H1 (cell line): Measurements from ENCODE around the gene CHAD. TPM values are rescaled to one million over a fixed set of nuclear protein-coding genes. Genes with fewer than 3 reads are reported as not detected.

Experiments
- BACH1 ChIP-seq: IDR thresholded peaks from 2 replicates; pipeline ENCODE4 v1.6.1; 2012; ENCODE audit warnings: low read length, improper control_type of control experiment
- E2F6 ChIP-seq: IDR thresholded peaks from 2 replicates; pipeline ENCODE4 v1.6.1; 2012; ENCODE audit warnings: inconsistent platforms
- EZH2 ChIP-seq: fragments of 200-600 bp; sonication (generic); IDR thresholded peaks from 2 replicates; pipeline ENCODE4 v1.7.1; 2012; ENCODE audit warnings: low read depth, mild to moderate bottlenecking, moderate library complexity, low read length, inconsistent platforms; ENCODE audit not compliant: severe bottlenecking
- POU5F1 ChIP-seq: IDR thresholded peaks from 2 replicates; pipeline ENCODE4 v1.6.1; 2011; ENCODE audit warnings: low read depth, mild to moderate bottlenecking, low read length, moderate library complexity
- RBBP5 ChIP-seq: IDR thresholded peaks from 2 replicates; pipeline ENCODE4 v1.7.1; 2012; ENCODE audit warnings: low read depth, mild to moderate bottlenecking, inconsistent platforms, low read length, moderate library complexity, borderline replicate concordance
- TAF1 ChIP-seq: IDR thresholded peaks from 2 replicates; pipeline ENCODE4 v1.6.1; 2011; ENCODE audit warnings: mild to moderate bottlenecking, low read depth, low read length
- TBP ChIP-seq: IDR thresholded peaks from 2 replicates; pipeline ENCODE4 v1.6.1; 2011; ENCODE audit warnings: low read depth, low read length, improper control_type of control experiment
- polyA plus RNA-seq, 7 experiments: library from polyadenylated mRNA; depleted of rRNA in 3 of 7; stranded (reverse) in 5 of 7; unstranded in 2 of 7; fragments of >200 nt in 5 of 7; fragments of 200-250 nt in 2 of 7; gene quantifications; 1 replicate in 5 of 7; 2 replicates in 1 of 7; 4 replicates in 1 of 7; pipeline versions ENCODE4 v1.2.1 to v1.2.3, GENCODE V29; 2011 to 2013; ENCODE audit warnings: missing spikeins in 2 of 7, mixed read lengths in 2 of 7
- total RNA-seq: library from RNA; stranded (reverse); fragmentation: NEBNext Ultra II Directional; extraction: Animal tissue kit (Norgen Biotek cat#: 25700); gene quantifications from 2 replicates; pipeline ENCODE4 v1.2.1, GENCODE V29; 2021

The CHAD gene
- total and polyA plus RNA-seq, 2 of the 8 experiments (the other 6 are each of a cell fraction or from before 2014, with no cell fraction given), result 0.03 TPM; not detected in 1

- no peak for TF ChIP-seq TBP
- no peak for TF ChIP-seq POU5F1
- TF ChIP-seq RBBP5, result no peak
- TF ChIP-seq EZH2, result no peak
- no peak for TF ChIP-seq BACH1
- TF ChIP-seq TAF1, result no peak
- no peak for TF ChIP-seq E2F6
Observed at GRCh38 chr17:50467855-50468303, 801 bp downstream of the CHAD start (continued).
